ENCODE measurements around the gene RMND1. TPM values are rescaled to one million over a fixed set of nuclear protein-coding genes. Genes with fewer than 3 reads are reported as not detected.

Gene RMND1
- total and polyA plus RNA-seq, 2 of the 13 experiments (the other 11 are each of a cell fraction or from before 2014, with no cell fraction given): 34.0 to 72.5 TPM

- TF ChIP-seq ZBTB10 (CRISPR knock-in tag; IDR thresholded peaks at IDR 0.05; ENCODE audit: borderline replicate concordance): no peak
- no peak for TF ChIP-seq ZHX2 (IDR thresholded peaks at IDR 0.05; ENCODE audit: low read depth)
- no peak for TF ChIP-seq ZHX2 (CRISPR knock-in tag; IDR thresholded peaks at IDR 0.05; ENCODE audit: borderline replicate concordance)
- no peak for TF ChIP-seq ZNF501 (CRISPR knock-in tag; IDR thresholded peaks at IDR 0.05)
- TF ChIP-seq SRSF1 (optimal IDR thresholded peaks at IDR 0.05; ENCODE audit: low read depth, low read length): no peak
- TF ChIP-seq NR0B2 (CRISPR knock-in tag; IDR thresholded peaks at IDR 0.05): no peak
- TF ChIP-seq BHLHE40 (IDR thresholded peaks at IDR 0.05; ENCODE audit: low read length): no peak
- TF ChIP-seq ZFP90 (CRISPR knock-in tag; IDR thresholded peaks at IDR 0.05; ENCODE audit: borderline replicate concordance): no peak
- no peak for TF ChIP-seq MIXL1 (CRISPR knock-in tag; IDR thresholded peaks at IDR 0.05)
- peak; percentile 69; the same call in 1 of the 2 replicates for TF ChIP-seq ZBTB4 (CRISPR knock-in tag; IDR thresholded peaks at IDR 0.05; ENCODE audit: borderline replicate concordance)
- TF ChIP-seq PTBP1 (IDR thresholded peaks at IDR 0.05; ENCODE audit: low read depth, low read length, poor library complexity, severe bottlenecking): no peak
- TF ChIP-seq KLF16 (CRISPR knock-in tag; IDR thresholded peaks at IDR 0.05): no peak
These were observed 3.3 kb downstream of the RMND1 start (continued) for GRCh38 chr6:151448623-151449022.

All from HepG2 (cell line).